HPDE6-E6E7 (cell line): ENCODE data around the gene COBLL1.
"Not testable (repeated sequence)": the region's sequence is repeated elsewhere in the genome, so short reads cannot be mapped to it uniquely, and the experiment has no call there.

Experiments
- DNase-seq: peaks from one replicate; pipeline ENCODE4 v3.0.0; 2011; ENCODE audit warnings: missing footprints; ENCODE audit errors: extremely low spot score

The COBLL1 gene

GRCh38 chr2:164789968-164790367 lies 51.7 kb downstream of the COBLL1 start:
- DNase-seq = no peak

DNA sequence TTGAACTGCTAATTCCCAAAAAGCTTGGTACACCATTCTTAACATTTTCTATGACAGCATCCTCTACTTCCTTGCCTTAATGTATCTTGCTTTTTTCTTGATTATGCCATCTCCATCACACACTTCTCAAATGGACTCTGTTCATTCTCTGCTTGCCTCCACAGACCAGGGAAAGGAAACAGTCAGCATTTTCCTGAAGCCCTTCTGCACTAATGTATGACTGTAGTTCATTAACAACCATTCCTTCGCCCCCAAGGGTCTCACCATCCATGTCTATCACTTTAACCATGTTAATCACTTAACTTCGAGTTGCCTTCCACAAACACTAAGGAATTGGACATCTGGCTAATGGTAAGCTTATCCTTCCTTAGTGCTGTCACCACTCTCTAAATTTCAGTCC lies 54.8 kb downstream of the COBLL1 start:
- no peak for DNase-seq

DNA sequence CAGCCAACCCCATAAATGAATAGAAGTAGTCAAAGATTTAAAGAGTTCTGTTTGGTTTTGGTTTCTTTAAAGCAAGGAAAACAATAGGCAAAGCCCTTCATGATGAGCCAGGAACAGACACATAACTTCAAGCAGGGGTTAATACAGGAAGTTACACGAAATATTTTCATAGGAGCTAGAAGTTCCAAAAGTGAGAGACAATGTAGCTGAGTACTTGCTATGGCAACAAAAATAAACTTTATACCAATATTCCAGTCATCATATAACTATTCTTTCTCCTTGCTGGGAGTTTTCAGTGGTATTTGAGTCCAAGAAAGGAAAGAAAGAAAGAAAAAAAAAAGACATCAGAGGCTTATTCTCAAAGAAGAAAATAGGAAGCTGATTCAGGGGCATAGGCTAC lies 56.2 kb downstream of the COBLL1 start:
- no peak for DNase-seq

DNA sequence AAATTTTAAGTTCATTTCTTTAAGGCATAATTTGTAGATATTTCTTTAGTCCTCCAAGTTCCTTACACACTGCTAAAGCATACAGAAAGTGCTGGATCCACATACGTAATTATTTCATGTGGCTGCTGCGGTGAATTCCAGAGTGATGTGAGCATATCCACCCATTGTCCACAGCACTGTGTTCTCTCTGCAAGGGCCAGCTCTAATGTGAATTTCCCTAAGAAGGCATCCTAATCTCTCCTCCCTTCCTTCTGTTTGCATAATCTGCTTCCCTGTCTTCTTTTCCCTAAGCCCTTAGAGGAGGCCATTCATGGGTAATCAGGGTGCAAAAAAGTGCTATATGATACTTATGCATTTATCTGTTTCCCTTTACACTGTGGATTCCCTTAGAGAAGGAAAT lies 57.2 kb downstream of the COBLL1 start:
- DNase-seq = no peak

GRCh38 chr2:164782323-164782722 lies 59.3 kb downstream of the COBLL1 start:
- no peak for DNase-seq

GRCh38 chr2:164781394-164781793 lies 60.2 kb downstream of the COBLL1 start:
- no peak for DNase-seq

GRCh38 chr2:164780611-164781178 lies 60.9 kb downstream of the COBLL1 start:
- no peak for DNase-seq

GRCh38 chr2:164779383-164780057 lies 62.1 kb downstream of the COBLL1 start:
- DNase-seq = no peak

GRCh38 chr2:164778723-164779122 lies 62.9 kb downstream of the COBLL1 start:
- DNase-seq = no peak

DNA sequence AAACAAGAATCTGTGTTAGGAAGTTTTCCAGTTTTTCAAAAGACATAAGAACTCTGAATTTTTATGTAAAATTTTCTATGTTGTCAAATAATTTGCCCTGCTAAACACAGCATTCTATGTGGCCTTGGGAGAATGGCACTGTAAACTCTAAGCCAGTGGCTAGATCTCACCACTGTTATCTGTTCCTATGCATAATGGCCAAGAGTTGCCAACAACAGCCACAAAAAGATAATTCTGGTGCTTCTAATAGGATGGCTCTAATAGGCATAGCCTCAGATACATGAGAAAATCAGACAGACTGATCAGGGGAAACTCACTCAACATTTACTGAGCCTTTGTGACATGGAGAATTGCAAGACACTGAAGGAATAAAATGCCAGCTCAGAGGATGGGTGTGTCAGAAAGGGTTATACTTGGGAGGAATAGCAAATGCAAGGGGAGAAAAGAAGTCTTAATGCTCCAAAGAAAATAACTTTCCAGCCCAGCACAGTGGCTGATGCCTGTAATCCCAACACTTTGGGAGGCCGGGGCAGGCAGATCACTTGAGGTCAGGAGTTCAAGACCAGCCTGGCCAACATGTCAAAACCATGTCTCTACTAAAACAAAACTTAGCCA lies 63.7 kb downstream of the COBLL1 start:
- DNase-seq = no peak

GRCh38 chr2:164773635-164774034 lies 68.0 kb downstream of the COBLL1 start:
- DNase-seq = no peak

DNA sequence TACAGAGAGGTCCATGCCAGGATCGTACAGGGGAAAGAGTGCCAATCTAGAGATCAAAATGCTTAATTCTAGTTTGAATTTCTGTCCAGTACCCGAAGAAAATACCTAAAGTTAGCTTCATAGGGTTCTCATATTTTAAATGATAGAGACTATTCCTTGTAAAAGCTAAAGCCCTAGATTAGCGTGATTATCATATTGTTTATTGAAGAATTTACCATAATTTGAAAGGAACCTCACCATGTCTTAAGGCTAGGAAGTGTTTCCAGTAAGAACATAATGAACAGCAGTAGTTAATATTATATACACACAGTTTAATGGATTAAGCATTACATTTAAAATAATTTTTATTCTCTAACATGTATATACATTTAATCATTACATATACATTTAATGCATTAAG lies 68.5 kb downstream of the COBLL1 start:
- no peak for DNase-seq

- no peak for DNase-seq
Measured at GRCh38 chr2:164771897-164772296, 69.7 kb downstream of the COBLL1 start.

DNA sequence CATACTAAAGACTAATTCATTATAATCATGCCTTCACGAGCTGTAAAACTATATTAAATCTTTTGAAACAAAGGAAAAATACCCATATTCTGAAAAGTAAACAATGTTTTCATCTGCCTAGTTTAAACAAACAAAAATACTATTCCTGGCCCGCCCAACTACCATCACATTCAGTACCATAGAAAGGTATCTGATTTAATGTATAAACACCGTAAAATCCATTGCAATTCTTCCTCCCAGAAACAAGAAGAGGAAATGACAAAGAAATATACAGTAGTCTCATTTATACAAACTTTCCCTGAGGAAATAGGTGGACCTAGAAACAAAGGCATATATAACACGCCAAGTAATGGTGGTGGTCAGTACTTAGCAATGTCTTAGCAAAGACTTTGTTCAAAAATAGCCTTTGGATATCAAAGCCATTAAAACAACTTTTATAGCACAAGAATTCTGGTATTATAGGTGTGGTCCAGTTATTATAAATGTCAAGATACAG lies 71.2 kb downstream of the COBLL1 start:
- DNase-seq = no peak

DNA sequence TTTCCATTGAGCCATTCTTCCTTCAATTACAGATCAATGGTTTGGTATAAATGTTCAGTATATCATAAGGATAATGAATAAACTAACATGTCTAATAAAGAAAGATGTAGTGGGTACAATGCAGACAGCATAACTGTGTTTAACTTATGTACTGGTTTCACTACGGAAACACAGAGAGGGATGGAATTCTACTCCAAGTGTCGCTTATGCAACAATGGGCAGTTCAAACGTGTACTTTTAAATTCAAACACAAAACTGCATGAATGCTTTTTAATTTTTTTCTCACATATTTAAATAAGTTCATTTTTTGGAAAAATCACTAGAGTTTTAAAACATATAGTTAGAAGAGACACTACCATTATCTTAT lies 74.7 kb downstream of the COBLL1 start:
- no peak for DNase-seq

- DNase-seq = no peak
Measured at GRCh38 chr2:164766216-164766953, 75.2 kb downstream of the COBLL1 start.

DNA sequence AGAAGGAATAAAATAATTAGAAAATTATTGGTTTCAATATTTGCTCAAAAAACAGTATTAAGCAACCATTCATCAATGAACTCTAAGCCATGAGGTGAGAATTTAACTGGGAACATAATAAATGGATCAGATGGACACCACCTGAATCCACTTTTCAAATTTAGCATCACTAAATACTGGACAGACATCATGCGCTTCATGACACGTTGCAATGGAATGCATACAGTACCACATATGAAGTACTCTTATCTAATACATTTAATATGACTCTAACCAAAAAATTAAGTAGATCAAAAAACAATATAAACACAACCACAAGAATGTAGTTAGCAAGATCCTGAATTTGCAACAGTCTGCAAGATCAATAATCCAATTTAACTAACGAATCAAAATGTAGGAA lies 76.6 kb downstream of the COBLL1 start:
- no peak for DNase-seq

- no peak for DNase-seq
Measured at GRCh38 chr2:164764474-164764873, 77.1 kb downstream of the COBLL1 start.

DNA sequence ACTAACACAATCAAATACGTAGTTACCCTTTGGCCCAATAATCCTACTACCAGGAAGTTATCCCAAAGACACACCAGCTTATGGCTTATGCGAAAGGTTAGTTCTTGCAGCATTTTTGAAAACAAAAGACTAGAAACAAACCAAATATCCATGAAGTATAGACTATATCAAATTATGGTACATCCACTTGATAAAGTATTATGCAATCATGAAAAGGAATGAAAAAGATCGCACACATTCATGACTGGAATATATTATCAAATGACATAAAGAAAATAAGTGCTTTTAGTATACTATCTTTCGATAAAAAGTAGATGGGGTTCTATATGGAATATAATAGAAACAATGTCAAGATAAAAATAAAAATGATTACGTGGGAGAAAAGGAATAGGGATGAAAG lies 78.2 kb downstream of the COBLL1 start:
- DNase-seq = no peak

- DNase-seq = no peak
Measured at GRCh38 chr2:164761737-164762460, 79.7 kb downstream of the COBLL1 start.

- not testable (repeated sequence) for DNase-seq
Measured at GRCh38 chr2:164761201-164761600, 80.4 kb downstream of the COBLL1 start.

DNA sequence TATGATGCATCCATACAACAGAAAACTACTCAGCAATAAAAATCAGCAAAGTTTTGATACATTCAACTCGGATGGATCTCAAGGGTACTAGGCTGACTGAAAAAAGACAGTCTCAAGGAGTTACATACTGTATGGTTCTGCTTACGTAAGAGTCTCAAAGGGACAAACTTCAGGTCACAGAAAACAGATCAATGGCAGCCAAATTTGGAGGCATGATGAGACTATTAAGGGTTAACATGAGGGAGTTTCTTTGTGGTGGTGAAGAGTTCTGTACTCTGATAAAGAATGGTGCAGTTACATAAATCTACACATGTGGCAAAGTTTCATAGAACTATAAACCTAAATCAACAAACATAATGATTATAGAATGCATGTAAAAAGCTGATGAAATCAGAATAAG lies 81.4 kb downstream of the COBLL1 start:
- no peak for DNase-seq
